RWPE1 (cell line): Measurements from ENCODE around the gene F10.

Source experiments
- CTCF ChIA-PET: fragments of 350-600 bp; sonication (Branson Sonifier 250); formaldehyde crosslinking; extraction: SDS; loops from one replicate; lab custom pipeline; 2021; lab: Yijun Ruan, JAX
- POLR2A ChIA-PET: fragments of 400-600 bp; formaldehyde crosslinking; extraction: SDS; loops from one replicate; lab custom pipeline; 2020; ENCODE audit warnings: antibody characterized with exemption; ENCODE audit not compliant: low non-redundant PET; lab: Yijun Ruan, JAX
- DNase-seq: peaks from one replicate; pipeline ENCODE4 v3.0.0; 2012; ENCODE audit warnings: low spot score
- H3K27ac ChIP-seq: fragments of 450-650 bp; 2 replicates; pipeline ENCODE4 v1.5.1; 2017
- CTCF ChIP-seq: fragments of 450-650 bp; conservative IDR thresholded peaks from 2 replicates; pipeline ENCODE4 v1.5.1; 2017; ENCODE audit warnings: low read depth, mild to moderate bottlenecking

Gene F10

DNA sequence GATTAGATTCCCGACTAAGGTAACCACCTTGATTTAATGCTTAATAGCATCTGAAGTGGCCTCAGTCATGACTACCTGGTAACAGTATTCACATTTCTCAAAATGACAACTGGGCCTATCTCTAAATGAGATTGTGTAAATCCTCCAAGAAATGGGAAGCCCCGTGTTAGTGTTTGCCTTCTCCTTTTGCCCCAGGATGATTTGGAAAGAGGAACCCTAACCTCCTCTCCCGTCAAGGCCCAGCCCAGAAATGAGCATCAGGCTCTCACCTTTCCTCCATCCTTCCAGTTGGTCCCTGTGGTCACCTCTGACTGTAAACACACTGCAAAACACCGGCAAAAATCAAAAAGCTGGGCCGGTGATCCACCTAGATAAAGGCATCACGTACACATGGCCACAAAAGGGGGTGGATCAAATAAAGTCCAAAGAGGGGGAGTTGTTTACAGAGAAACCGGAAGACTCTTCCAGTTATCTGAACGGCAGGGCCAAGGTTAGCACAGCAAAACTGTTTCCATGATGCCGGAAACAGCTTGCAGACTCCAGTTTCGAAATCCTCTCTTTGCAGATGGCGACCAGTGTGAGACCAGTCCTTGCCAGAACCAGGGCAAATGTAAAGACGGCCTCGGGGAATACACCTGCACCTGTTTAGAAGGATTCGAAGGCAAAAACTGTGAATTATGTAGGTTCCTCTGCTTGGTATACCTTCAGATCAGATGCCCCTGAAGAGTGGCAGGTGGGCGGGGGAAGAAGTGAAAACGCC, 16.4 kb downstream of the F10 start:
- no peak for TF ChIP-seq CTCF
- ChIA-PET POLR2A (no interaction called here), CTCF (interaction anchor here (0.7 kb wide), 1 partner anchor 537 kb away, joined by 3 read pairs; no protein-coding TSS in a partner anchor)
- no peak overlapping the region for H3K27ac ChIP-seq
- DNase-seq, result no peak

DNA sequence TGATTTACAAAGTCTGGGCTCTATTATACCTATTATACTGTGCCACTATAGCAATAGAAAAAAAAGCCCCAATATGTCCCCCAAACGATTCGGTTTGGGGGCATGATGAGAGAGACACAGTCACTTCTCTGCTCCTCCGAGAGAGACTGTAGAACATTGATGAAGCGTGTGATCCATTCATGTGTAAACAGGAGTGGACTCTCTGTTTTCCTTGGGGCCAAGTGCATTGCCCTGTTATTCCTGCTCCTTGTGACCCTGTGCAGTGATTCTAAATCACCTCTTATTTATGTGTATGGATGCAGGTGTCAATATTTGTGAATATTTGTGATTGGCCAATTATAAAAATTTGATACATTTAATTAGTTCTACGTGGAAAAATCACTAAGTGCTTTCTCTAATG, 17.0 kb downstream of the F10 start:
- no peak for TF ChIP-seq CTCF
- H3K27ac ChIP-seq, result no peak overlapping the region
- POLR2A ChIA-PET, result no interaction called here
- CTCF ChIA-PET, result no interaction called here
- DNase-seq, result no peak

DNA sequence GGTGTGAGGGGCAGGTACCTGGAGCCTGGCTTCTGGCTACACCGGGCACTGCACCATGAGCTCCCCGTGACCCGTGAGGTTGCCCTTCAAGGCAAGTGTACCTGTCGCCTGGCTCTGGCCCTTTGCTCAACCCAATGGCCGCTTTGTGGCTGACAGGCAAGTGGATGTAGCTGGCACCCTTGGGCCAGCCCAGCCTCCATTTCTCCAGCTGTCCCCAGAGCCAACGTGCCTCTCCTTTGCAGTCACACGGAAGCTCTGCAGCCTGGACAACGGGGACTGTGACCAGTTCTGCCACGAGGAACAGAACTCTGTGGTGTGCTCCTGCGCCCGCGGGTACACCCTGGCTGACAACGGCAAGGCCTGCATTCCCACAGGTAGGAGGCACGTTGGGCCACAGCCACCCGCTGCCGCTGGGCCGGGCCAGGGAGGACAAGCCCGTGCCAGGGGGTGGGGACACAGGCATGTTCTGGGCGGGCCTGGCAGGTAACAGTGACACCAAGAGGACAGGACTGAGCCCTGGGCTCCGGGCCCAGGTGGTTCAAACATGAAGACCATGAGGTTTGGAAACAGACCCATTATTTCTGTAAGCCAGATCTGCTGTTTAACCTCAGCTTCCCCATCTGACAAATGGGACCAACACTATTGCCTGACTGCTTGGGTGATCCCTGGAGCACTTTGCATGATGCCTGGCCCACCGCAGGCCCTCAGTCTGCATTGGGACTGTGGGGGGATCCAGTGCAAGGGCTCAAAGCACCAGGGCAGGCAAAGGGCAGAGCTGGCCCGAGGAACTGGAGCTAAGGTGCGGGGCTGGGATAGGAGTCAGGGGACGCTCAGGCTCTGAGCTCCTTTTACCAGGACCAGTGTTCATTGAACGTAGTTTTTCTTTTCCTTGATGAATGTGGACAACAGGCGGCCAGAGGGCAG, 18.3 kb downstream of the F10 start:
- no peak overlapping the region for H3K27ac ChIP-seq
- ChIA-PET POLR2A (no interaction called here), CTCF (interaction anchor here (0.6 kb wide), 1 partner anchor 214 kb away, joined by 3 read pairs; no protein-coding TSS in a partner anchor)
- no peak for TF ChIP-seq CTCF
- no peak for DNase-seq

GRCh38 chr13:113141601-113141970, 19.0 kb downstream of the F10 start:
- CTCF ChIA-PET, result interaction anchor here (0.6 kb wide), 1 partner anchor 213 kb away, joined by 3 read pairs; no protein-coding TSS in a partner anchor
- DNase-seq, result no peak
- H3K27ac ChIP-seq, result no peak overlapping the region
- POLR2A ChIA-PET, result no interaction called here
- TF ChIP-seq CTCF, result no peak

DNA sequence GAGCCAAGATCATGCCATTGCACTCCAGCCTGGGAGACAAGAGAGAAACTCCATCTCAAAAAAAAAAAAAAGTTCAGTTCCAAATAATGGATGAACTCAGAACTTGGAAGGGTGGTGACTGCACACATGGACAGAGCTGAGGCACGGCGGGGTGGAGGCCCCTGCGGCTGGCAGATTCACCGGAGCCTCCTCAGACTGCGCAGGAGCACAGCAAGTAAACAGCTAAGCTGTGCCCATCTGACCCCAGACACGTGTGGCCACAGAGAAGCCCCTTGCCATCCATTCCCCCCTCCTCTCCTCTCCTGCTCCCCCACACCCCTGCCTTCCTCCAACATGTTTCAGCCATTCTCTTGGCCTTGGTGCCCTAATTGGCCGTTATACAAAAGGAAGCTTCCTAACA, 20.3 kb downstream of the F10 start:
- CTCF ChIA-PET, result interaction anchor here (0.6 kb wide), 1 partner anchor 252 kb away, joined by 4 read pairs; no protein-coding TSS in a partner anchor
- DNase-seq, result no peak
- TF ChIP-seq CTCF, result no peak
- no peak overlapping the region for H3K27ac ChIP-seq
- POLR2A ChIA-PET, result no interaction called here
